Measurements from ENCODE around the gene CCDC57. TPM values are rescaled to one million over a fixed set of nuclear protein-coding genes. Genes with fewer than 3 reads are reported as not detected.

The CCDC57 gene
- total and polyA plus RNA-seq, 2 of the 4 experiments (the other 2 are of a cell fraction) = 7.3 to 31.3 TPM

DNA sequence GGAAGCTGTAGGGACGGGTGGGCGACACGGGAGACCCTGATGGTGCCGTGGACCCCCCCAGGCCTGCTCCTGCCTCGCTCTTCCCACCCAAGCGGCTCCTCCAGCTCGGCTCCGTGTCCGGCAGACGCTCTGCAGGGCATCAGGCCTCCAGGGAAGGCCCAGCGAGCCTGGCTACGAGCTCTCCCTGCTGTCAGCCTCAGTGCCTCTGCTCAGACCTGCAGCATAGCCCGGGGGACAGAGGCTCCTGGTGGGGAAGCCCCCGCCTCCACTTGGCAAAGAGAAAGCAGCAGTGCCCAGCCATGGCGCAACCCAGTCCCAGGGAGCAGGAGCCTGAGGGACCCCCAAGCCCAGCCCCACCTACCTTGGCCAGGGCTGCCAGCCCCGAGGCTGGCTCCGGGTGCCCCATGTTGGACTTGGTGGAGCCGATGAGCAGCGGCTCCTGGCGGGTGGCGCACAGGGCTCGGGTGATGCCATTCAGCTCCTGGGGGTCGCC lies 120.5 kb downstream of the CCDC57 start:
- peaks cover 0 to 35% of the 10 kb centered on the region in 2 experiments for H3K79me1 ChIP-seq (ENCODE audit: low read depth in 1 of 2, low read length in 2 of 2)
- H4K8ac ChIP-seq (ENCODE audit: low read depth in 2 of 2, low read length in 2 of 2) = no peak overlapping the region
- ATAC-seq (ENCODE audit: low read depth) = no peak
- H3K56ac ChIP-seq (ENCODE audit: extremely low read depth, insufficient read depth, low read length) = no peak overlapping the region
- H4K5ac ChIP-seq (ENCODE audit: low read depth, low read length) = no peak overlapping the region
- no peak overlapping the region for H4K91ac ChIP-seq (ENCODE audit: insufficient read depth, low read depth, low read length)
- H2BK20ac ChIP-seq (ENCODE audit: low read depth, low read length) = no peak overlapping the region
- TF ChIP-seq FOS (IDR thresholded peaks at IDR 0.05; ENCODE audit: low read depth, low read length) (no peak), RAD21 (IDR thresholded peaks at IDR 0.05; ENCODE audit: low read length) (no peak), MAZ (IDR thresholded peaks at IDR 0.05; ENCODE audit: borderline replicate concordance, low read depth, low read length) (no peak), SMC3 (IDR thresholded peaks at IDR 0.05; ENCODE audit: low read depth, low read length) (no peak), MAFK (IDR thresholded peaks at IDR 0.05; ENCODE audit: low read depth, low read length) (no peak), MXI1 (IDR thresholded peaks at IDR 0.05; ENCODE audit: borderline replicate concordance, low read depth, low read length) (no peak), BHLHE40 (IDR thresholded peaks at IDR 0.05; ENCODE audit: low read depth, low read length) (no peak), RFX5 (IDR thresholded peaks at IDR 0.05; ENCODE audit: low read depth, low read length) (no peak), POLR2A (IDR thresholded peaks at IDR 0.05; ENCODE audit: low read depth, low read length) (no peak), NFE2L2 (IDR thresholded peaks at IDR 0.05; ENCODE audit: low read depth, low read length) (no peak), CHD1 (IDR thresholded peaks at IDR 0.05; ENCODE audit: low read depth, low read length) (no peak), RCOR1 (IDR thresholded peaks at IDR 0.05; ENCODE audit: insufficient replicate concordance, low read length) (no peak), CEBPB (IDR thresholded peaks at IDR 0.05; ENCODE audit: low read depth, low read length) (no peak)
- TF ChIP-seq, protein P1, sequence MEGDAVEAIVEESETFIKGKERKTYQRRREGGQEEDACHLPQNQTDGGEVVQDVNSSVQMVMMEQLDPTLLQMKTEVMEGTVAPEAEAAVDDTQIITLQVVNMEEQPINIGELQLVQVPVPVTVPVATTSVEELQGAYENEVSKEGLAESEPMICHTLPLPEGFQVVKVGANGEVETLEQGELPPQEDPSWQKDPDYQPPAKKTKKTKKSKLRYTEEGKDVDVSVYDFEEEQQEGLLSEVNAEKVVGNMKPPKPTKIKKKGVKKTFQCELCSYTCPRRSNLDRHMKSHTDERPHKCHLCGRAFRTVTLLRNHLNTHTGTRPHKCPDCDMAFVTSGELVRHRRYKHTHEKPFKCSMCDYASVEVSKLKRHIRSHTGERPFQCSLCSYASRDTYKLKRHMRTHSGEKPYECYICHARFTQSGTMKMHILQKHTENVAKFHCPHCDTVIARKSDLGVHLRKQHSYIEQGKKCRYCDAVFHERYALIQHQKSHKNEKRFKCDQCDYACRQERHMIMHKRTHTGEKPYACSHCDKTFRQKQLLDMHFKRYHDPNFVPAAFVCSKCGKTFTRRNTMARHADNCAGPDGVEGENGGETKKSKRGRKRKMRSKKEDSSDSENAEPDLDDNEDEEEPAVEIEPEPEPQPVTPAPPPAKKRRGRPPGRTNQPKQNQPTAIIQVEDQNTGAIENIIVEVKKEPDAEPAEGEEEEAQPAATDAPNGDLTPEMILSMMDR (conservative IDR thresholded peaks at IDR 0.05; ENCODE audit: low read depth, low read length) = no peak
- TF ChIP-seq, protein P2, sequence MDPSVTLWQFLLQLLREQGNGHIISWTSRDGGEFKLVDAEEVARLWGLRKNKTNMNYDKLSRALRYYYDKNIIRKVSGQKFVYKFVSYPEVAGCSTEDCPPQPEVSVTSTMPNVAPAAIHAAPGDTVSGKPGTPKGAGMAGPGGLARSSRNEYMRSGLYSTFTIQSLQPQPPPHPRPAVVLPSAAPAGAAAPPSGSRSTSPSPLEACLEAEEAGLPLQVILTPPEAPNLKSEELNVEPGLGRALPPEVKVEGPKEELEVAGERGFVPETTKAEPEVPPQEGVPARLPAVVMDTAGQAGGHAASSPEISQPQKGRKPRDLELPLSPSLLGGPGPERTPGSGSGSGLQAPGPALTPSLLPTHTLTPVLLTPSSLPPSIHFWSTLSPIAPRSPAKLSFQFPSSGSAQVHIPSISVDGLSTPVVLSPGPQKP (IDR thresholded peaks at IDR 0.05; ENCODE audit: borderline replicate concordance, low read depth, low read length) = no peak
- TF ChIP-seq, protein P3, sequence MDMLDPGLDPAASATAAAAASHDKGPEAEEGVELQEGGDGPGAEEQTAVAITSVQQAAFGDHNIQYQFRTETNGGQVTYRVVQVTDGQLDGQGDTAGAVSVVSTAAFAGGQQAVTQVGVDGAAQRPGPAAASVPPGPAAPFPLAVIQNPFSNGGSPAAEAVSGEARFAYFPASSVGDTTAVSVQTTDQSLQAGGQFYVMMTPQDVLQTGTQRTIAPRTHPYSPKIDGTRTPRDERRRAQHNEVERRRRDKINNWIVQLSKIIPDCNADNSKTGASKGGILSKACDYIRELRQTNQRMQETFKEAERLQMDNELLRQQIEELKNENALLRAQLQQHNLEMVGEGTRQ (IDR thresholded peaks at IDR 0.05; ENCODE audit: low read depth, low read length) = no peak
- H2AK9ac ChIP-seq (replicated peaks; ENCODE audit: low read depth, low read length, poor library complexity) = no peak overlapping the region
- H4K20me1 ChIP-seq (ENCODE audit: insufficient read depth, low read length) = peaks cover 28% of the 10 kb centered on the region
- H2BK120ac ChIP-seq (ENCODE audit: low read depth, low read length) = no peak overlapping the region
- intact Hi-C loops (cut with micrococcal nuclease) = no loop called here
- H3K18ac ChIP-seq (ENCODE audit: low read depth, low read length) = no peak overlapping the region
- no peaks in the 10 kb centered on the region for H3K27me3 ChIP-seq (ENCODE audit: control insufficient read depth, insufficient read depth, low read length)
- H3K14ac ChIP-seq (replicated peaks; ENCODE audit: low read depth, low read length) = no peak overlapping the region
- H2BK15ac ChIP-seq (ENCODE audit: low read depth, low read length) = no peak overlapping the region
- H3K23ac ChIP-seq (ENCODE audit: low read depth, low read length) = no peak overlapping the region
- H3K4me2 ChIP-seq (ENCODE audit: low read depth, low read length) = no peak overlapping the region
- 96% methylated on average over 9 of the region's 23 CpGs; no CpG with 5 or more reads in 1 of the 2 experiments for WGBS, 2 experiments (ENCODE audit: extremely low coverage in 2 of 2, insufficient read length in 1 of 2)
- H3K4me1 ChIP-seq (ENCODE audit: control insufficient read depth, insufficient read depth, low read length) = peaks cover 3% of the 10 kb centered on the region
- dilution Hi-C loops (cut with HindIII; ENCODE audit: low sequenced_read_pairs, unreplicated experiment) = no loop called here
- H2BK5ac ChIP-seq (ENCODE audit: low read depth, low read length, poor library complexity, severe bottlenecking) = no peak overlapping the region
- no peak overlapping the region for H3K4me3 ChIP-seq (ENCODE audit: insufficient read depth, low read depth, low read length)
- no TSS peak for BruUV-seq (replicated peaks)
- H2AK5ac ChIP-seq (ENCODE audit: low read depth, low read length) = no peak overlapping the region
- DNase-seq = no peak
- no peak overlapping the region for H2AFZ ChIP-seq (replicated peaks; ENCODE audit: low read length, poor library complexity)
- H3K9me3 ChIP-seq (ENCODE audit: control insufficient read depth, insufficient read depth, low read length) = no peaks in the 10 kb centered on the region
- no peaks in the 10 kb centered on the region; the same call in 1 of the 2 replicates for H3K9me1 ChIP-seq (ENCODE audit: insufficient read depth, low read length)
- CTCF ChIA-PET = no interaction called here
- H3K9ac ChIP-seq (ENCODE audit: low read depth, low read length) = no peak overlapping the region
- POLR2A ChIA-PET (ENCODE audit: unreplicated experiment) = no interaction called here
- no peak overlapping the region for H3K27ac ChIP-seq (ENCODE audit: insufficient read depth, low read length)
- in situ Hi-C loops (cut with MboI; ENCODE audit: low sequenced_read_pairs) = no loop called here
- H3K36me3 ChIP-seq (ENCODE audit: control insufficient read depth, insufficient read depth, low read length) = peaks cover 78% of the 10 kb centered on the region
- no peak overlapping the region for H3K4ac ChIP-seq (ENCODE audit: low read depth, low read length)

Measured in IMR-90 (cell line).